Renal cortex interstitium (tissue), 15 donors: Measurements from ENCODE around the gene ATF7. TPM values are rescaled to one million over a fixed set of nuclear protein-coding genes. Genes with fewer than 3 reads are reported as not detected.
"Not testable (repeated sequence)": the region's sequence is repeated elsewhere in the genome, so short reads cannot be mapped to it uniquely, and the experiment has no call there.

Experiments
- DNase-seq, 11 donors: peaks; one replicate each; pipeline ENCODE4 v3.0.0-alpha.2; 2013; ENCODE audit warnings: low read depth in 9 of 11, low spot score in 4 of 11; ENCODE audit errors: extremely low read depth in 1 of 11
- long read RNA-seq, 16 experiments: transcript quantifications; one replicate each; lab custom pipeline, GENCODE V29; 2026
- polyA plus RNA-seq, 3 donors: library from polyadenylated mRNA; unstranded; fragments of 120-200 nt; gene quantifications; one replicate each; pipeline ENCODE4 v1.2.1, GENCODE V29; 2013; ENCODE audit not compliant: insufficient read length in 3 of 3

Gene ATF7
- 10 to 100 TPM; 41.3 to 43.9 (median 43.6) TPM for polyA plus RNA-seq
- long read RNA-seq, donor 1, full-length matches to known transcripts, result 5 of 10 reads
- long read RNA-seq, donor 1, partial matches to known transcripts, result 5 of 10 reads
- long read RNA-seq, donor 1, other reads (novel, unspliced or antisense), result 0 of 10 reads
- long read RNA-seq, donor 2, full-length matches to known transcripts, result 3 of 3 reads
- long read RNA-seq, donor 2, partial matches to known transcripts, result 0 of 3 reads
- long read RNA-seq, donor 2, other reads (novel, unspliced or antisense), result 0 of 3 reads
- long read RNA-seq, donor 3, full-length matches to known transcripts, result 5 of 5 reads
- long read RNA-seq, donor 3, partial matches to known transcripts, result 0 of 5 reads
- long read RNA-seq, donor 3, other reads (novel, unspliced or antisense), result 0 of 5 reads
- long read RNA-seq, donor 4, full-length matches to known transcripts, result 7 of 7 reads
- long read RNA-seq, donor 4, partial matches to known transcripts, result 0 of 7 reads
- long read RNA-seq, donor 4, other reads (novel, unspliced or antisense), result 0 of 7 reads
- long read RNA-seq, donor 5, result 0 reads
- long read RNA-seq, donor 6, partial matches to known transcripts, result 7 of 8 reads
- long read RNA-seq, donor 6, other reads (novel, unspliced or antisense), result 0 of 8 reads
- long read RNA-seq, donor 7, full-length matches to known transcripts, result 2 of 2 reads
- long read RNA-seq, donor 7, partial matches to known transcripts, result 0 of 2 reads
- long read RNA-seq, donor 7, other reads (novel, unspliced or antisense), result 0 of 2 reads
- long read RNA-seq, donor 8, full-length matches to known transcripts, result 15 of 15 reads
- long read RNA-seq, donor 8, partial matches to known transcripts, result 0 of 15 reads
- long read RNA-seq, donor 8, other reads (novel, unspliced or antisense), result 0 of 15 reads
- long read RNA-seq, donor 9, full-length matches to known transcripts, result 5 of 5 reads
- long read RNA-seq, donor 9, partial matches to known transcripts, result 0 of 5 reads
- long read RNA-seq, donor 9, other reads (novel, unspliced or antisense), result 0 of 5 reads
- long read RNA-seq, donor 10, full-length matches to known transcripts, result 7 of 7 reads
- long read RNA-seq, donor 10, partial matches to known transcripts, result 0 of 7 reads
- long read RNA-seq, donor 10, other reads (novel, unspliced or antisense), result 0 of 7 reads
- long read RNA-seq, donor 11, full-length matches to known transcripts, result 3 of 3 reads
- long read RNA-seq, donor 11, partial matches to known transcripts, result 0 of 3 reads
- long read RNA-seq, donor 11, other reads (novel, unspliced or antisense), result 0 of 3 reads
- long read RNA-seq, donor 12, full-length matches to known transcripts, result 3 of 3 reads
- long read RNA-seq, donor 12, partial matches to known transcripts, result 0 of 3 reads
- long read RNA-seq, donor 12, other reads (novel, unspliced or antisense), result 0 of 3 reads
- long read RNA-seq, donor 13, result 0 reads
- long read RNA-seq, donor 14, partial matches to known transcripts, result 0 of 1 reads
- long read RNA-seq, donor 14, other reads (novel, unspliced or antisense), result 0 of 1 reads
- long read RNA-seq, donor 15, full-length matches to known transcripts, result 3 of 3 reads
- long read RNA-seq, donor 15, partial matches to known transcripts, result 0 of 3 reads
- long read RNA-seq, donor 15, other reads (novel, unspliced or antisense), result 0 of 3 reads
- long read RNA-seq, donor 16, full-length matches to known transcripts, result 26 of 46 reads
- long read RNA-seq, donor 16, partial matches to known transcripts, result 20 of 46 reads
- long read RNA-seq, donor 16, other reads (novel, unspliced or antisense), result 0 of 46 reads

- DNase-seq, result peak; percentile 94 to 99 (median 98)
Observed at GRCh38 chr12:53625946-53626701, at the start of gene ATF7. ATF7 (minus strand) TSS chr12:53626382; CDS start chr12:53601000, 25,382 bp downstream.

- DNase-seq, result no peak
Observed at GRCh38 chr12:53674977-53675700, 49.0 kb upstream of the ATF7 start.

GRCh38 chr12:53670971-53671370 lies 44.8 kb upstream of the ATF7 start:
- DNase-seq, result no peak

DNA sequence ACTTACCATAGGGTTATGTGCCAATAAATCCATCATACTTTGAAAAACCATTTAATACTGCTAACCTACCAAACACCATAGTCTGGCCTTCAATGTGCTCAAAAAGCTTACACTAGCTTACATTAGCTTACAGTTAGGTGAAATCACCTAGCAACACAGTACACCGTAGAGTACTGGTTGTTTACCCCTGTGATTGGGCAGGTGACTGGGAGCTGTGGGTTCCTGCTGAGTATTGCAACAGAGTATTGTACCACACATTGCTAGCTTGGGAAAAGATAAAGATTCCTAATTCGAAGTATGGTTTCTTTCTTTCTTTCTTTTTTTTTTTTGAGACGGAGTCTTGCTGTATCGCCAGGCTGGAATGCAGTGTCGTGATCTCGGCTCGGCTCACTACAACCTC lies 44.1 kb upstream of the ATF7 start:
- DNase-seq, result no peak

- no peak for DNase-seq
Observed at GRCh38 chr12:53667080-53667479, 40.9 kb upstream of the ATF7 start.

DNA sequence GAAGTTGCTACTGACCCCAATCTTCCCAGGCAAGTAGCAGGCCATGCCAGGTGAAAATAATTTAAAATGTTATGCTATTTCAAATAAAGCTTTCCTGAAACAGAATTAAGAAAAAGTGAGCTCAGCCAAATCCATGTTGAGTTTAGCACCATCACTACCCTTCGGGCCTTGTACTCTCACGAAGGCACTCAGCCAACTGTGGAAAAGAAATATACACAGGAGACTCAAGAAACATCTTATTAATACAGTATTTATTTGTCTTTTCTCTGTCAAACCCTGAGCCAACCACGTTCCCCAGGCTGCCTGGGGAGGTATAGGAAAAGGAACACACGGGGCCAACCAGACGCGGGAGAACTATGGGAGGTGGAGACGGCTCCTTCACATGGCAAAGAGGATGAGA lies 38.8 kb upstream of the ATF7 start:
- no peak for DNase-seq

DNA sequence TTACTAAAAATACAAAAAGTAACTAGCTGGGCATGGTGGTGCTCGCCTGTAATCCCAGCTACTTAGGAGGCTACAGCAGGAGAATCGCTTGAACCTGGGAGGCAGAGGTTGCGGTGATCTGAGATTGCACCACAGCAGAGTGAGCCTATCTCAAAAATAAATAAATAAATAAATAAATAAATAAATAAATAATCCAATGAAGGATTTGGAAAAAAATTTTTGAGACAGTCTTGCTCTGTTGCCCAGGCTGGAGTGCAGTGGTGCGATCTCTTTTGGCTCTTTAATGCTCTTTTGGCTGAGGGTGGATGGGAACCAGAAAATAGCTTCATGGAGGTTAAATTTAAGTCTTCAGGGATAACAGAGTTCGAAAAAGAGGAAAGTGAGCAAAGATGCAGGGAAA lies 38.0 kb upstream of the ATF7 start:
- DNase-seq, result no peak

DNA sequence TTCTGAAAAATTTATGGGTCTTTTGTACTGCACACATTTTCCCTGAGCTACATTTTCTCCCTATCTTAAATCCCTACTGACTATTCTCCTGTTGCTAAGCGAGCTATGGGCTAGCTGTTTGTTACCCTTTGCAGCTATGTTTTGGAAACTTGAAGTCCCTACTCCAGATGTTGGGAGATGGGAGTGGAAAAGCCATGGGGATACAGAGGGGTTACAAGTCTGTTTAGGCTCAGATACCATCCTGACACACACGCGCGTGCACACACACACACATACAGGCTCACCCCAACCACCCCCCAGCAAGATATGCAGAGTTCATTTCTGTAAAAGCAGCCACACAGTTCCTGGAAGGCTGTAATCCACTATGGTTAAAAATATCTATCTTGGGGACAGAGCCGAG lies 33.9 kb upstream of the ATF7 start:
- DNase-seq, result no peak

DNA sequence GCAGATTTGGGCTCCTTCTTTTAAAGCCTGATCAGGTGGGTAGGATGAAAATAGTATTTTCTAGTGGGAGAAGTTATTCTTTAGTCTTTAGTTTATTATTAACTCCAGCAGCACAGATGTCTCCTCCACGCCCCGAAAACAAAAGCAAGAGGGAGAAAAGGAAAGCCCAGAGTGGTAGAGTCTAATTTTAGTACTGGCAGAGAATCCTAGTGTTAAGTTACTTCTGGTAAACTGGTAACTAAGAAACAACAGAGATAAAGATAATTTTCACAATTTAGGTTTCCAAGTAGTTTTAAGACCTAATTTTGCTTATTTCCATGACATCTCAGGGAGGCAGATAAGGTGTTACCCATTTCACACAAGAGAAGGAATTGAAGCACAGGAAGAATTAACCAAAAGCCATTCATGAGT lies 33.4 kb upstream of the ATF7 start:
- no peak for DNase-seq

DNA sequence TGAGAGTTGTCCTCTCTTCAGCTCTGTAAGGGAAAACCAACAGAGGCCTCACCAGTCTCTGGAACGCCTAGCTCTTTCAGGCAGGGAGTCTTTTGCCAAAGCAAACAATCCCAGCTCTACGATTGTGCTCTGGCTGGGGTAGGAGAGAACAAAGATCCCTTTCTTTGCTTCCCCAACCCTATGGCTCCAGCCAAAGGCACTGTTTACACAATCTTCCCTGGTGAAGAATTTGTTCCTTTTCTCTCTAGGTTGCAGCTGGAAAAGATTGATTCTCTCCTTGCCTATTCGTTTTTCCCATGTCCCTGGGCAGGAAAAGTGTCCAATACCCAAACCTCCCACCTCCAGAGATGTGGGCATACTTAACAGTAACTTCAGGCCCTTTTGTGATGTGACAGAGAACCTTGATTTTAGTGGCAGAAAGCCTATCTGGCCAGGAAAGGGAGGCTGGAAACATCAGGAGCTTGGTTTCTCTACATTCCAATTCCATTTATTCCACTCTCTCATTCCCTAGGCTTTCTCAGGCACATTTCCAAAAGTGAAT lies 32.9 kb upstream of the ATF7 start:
- no peak for DNase-seq

- DNase-seq, result no peak
Observed at GRCh38 chr12:53657041-53657440, 30.9 kb upstream of the ATF7 start.

GRCh38 chr12:53653595-53653994 lies 27.4 kb upstream of the ATF7 start:
- no peak for DNase-seq

GRCh38 chr12:53652366-53652765 lies 26.2 kb upstream of the ATF7 start:
- no peak for DNase-seq

GRCh38 chr12:53651737-53652136 lies 25.6 kb upstream of the ATF7 start:
- no peak for DNase-seq

GRCh38 chr12:53646300-53646699 lies 20.1 kb upstream of the ATF7 start:
- not testable (repeated sequence) for DNase-seq

- no peak for DNase-seq
Observed at GRCh38 chr12:53645165-53645564, 19.0 kb upstream of the ATF7 start.

GRCh38 chr12:53644133-53644532 lies 18.0 kb upstream of the ATF7 start:
- no peak for DNase-seq
